ENCODE results near the gene RCOR1.

GRCh38 chr14:102589761-102590290, 2.6 kb upstream of the RCOR1 start:
- no peak for TF ChIP-seq CTCF (IDR thresholded peaks at IDR 0.05)
- TF ChIP-seq ETV6 (CRISPR knock-in tag; IDR thresholded peaks at IDR 0.05): no peak
- no peak for TF ChIP-seq RORB (CRISPR knock-in tag; IDR thresholded peaks at IDR 0.05)
